Mesenchymal stem cell (in vitro differentiated cells and primary cell): Measurements from ENCODE around the gene DHRS1.
"Not testable (repeated sequence)": the region's sequence is repeated elsewhere in the genome, so short reads cannot be mapped to it uniquely, and the experiment has no call there.

Experiments used
- DNase-seq: peaks from one replicate; pipeline ENCODE4 v3.0.0-alpha.2; 2013
- H2AFZ ChIP-seq: one replicate; pipeline ENCODE4 v1.6.1; 2013; ENCODE audit warnings: low read depth, mild to moderate bottlenecking, control low read depth, inconsistent platforms, low read length, moderate library complexity
- H2AK5ac ChIP-seq: 2 replicates; pipeline ENCODE4 v1.6.1; 2013; ENCODE audit warnings: low read length, moderate library complexity, mild to moderate bottlenecking, inconsistent platforms; ENCODE audit not compliant: severe bottlenecking
- H2BK120ac ChIP-seq: one replicate; pipeline ENCODE4 v1.6.1; 2013; ENCODE audit warnings: low read depth, mild to moderate bottlenecking, inconsistent platforms, low read length, moderate library complexity
- H2BK12ac ChIP-seq, 2 experiments: one replicate each; pipeline ENCODE4 v1.6.1; 2013; ENCODE audit warnings: inconsistent platforms in 2 of 2, low read length in 2 of 2, mild to moderate bottlenecking in 2 of 2, moderate library complexity in 2 of 2, control low read depth in 1 of 2
- H2BK15ac ChIP-seq: one replicate; pipeline ENCODE4 v1.6.1; 2013; ENCODE audit warnings: mild to moderate bottlenecking, low read depth, inconsistent platforms; ENCODE audit not compliant: poor library complexity, severe bottlenecking
- H2BK5ac ChIP-seq: 2 replicates; pipeline ENCODE4 v1.6.1; 2013; ENCODE audit warnings: low read depth, mild to moderate bottlenecking, low read length, control low read depth, inconsistent platforms; ENCODE audit not compliant: poor library complexity, severe bottlenecking
- H3K14ac ChIP-seq, 2 experiments: one replicate each; pipeline ENCODE4 v1.6.1; 2013; ENCODE audit warnings: inconsistent platforms in 2 of 2, low read length in 2 of 2, control low read depth in 1 of 2, mild to moderate bottlenecking in 1 of 2, moderate library complexity in 1 of 2
- H3K18ac ChIP-seq, 2 experiments: one replicate each; pipeline ENCODE4 v1.6.1; 2013; ENCODE audit warnings: inconsistent platforms in 2 of 2, low read length in 2 of 2, control low read depth in 1 of 2, low read depth in 1 of 2, mild to moderate bottlenecking in 1 of 2
- H3K23ac ChIP-seq, 2 experiments: one replicate each; pipeline ENCODE4 v1.6.1; 2013; ENCODE audit warnings: inconsistent platforms in 2 of 2, low read length in 2 of 2, mild to moderate bottlenecking in 2 of 2, moderate library complexity in 2 of 2, control low read depth in 1 of 2
- H3K27ac ChIP-seq: 2 replicates; pipeline ENCODE4 v1.5.1; 2013; ENCODE audit warnings: mild to moderate bottlenecking, moderate library complexity, low read length, control low read depth, inconsistent platforms; ENCODE audit not compliant: poor library complexity, severe bottlenecking
- H3K27me3 ChIP-seq, 2 experiments: 2 replicates each; pipeline versions ENCODE4 v1.6.1 to v1.7.0; 2013; ENCODE audit warnings: low read length in 2 of 2, mild to moderate bottlenecking in 2 of 2, moderate library complexity in 2 of 2, control low read depth in 1 of 2, inconsistent platforms in 1 of 2; ENCODE audit not compliant: control insufficient read depth in 1 of 2, insufficient read depth in 1 of 2
- H3K36me3 ChIP-seq, 2 experiments: 2 replicates each; pipeline versions ENCODE4 v1.6.1 to v1.7.0; 2013; ENCODE audit warnings: low read length in 2 of 2, control low read depth in 1 of 2, inconsistent platforms in 1 of 2, low read depth in 1 of 2, mild to moderate bottlenecking in 1 of 2; ENCODE audit not compliant: insufficient read depth in 2 of 2, control insufficient read depth in 1 of 2
- H3K4ac ChIP-seq, 2 experiments: one replicate each; pipeline ENCODE4 v1.6.1; 2013; ENCODE audit warnings: inconsistent platforms in 2 of 2, low read length in 2 of 2, mild to moderate bottlenecking in 2 of 2, moderate library complexity in 2 of 2, control low read depth in 1 of 2, low read depth in 1 of 2
- H3K4me1 ChIP-seq: 2 replicates; pipeline ENCODE4 v1.6.1; 2013; ENCODE audit warnings: low read depth, low read length, control low read depth; ENCODE audit not compliant: control insufficient read depth, insufficient read depth
- H3K4me2 ChIP-seq: 2 replicates; pipeline ENCODE4 v1.6.1; 2013; ENCODE audit warnings: low read length, mild to moderate bottlenecking, inconsistent platforms; ENCODE audit not compliant: poor library complexity, severe bottlenecking
- H3K4me3 ChIP-seq, 2 experiments: 2 replicates each; pipeline versions ENCODE4 v1.5.1 to v1.7.0; 2013; ENCODE audit warnings: low read length in 2 of 2, mild to moderate bottlenecking in 2 of 2, control low read depth in 1 of 2, low read depth in 1 of 2; ENCODE audit not compliant: insufficient read depth in 1 of 2
- H3K79me1 ChIP-seq: replicated peaks from 2 replicates; pipeline ENCODE4 v1.6.1; 2013; ENCODE audit warnings: mild to moderate bottlenecking, control low read depth, low read length, inconsistent platforms; ENCODE audit not compliant: poor library complexity, severe bottlenecking
- H3K9ac ChIP-seq: 2 replicates; pipeline ENCODE4 v1.7.0; 2013; ENCODE audit warnings: mild to moderate bottlenecking, low read length, moderate library complexity
- H3K9me3 ChIP-seq: 2 replicates; pipeline ENCODE4 v1.7.0; 2013; ENCODE audit warnings: mild to moderate bottlenecking, low read length; ENCODE audit not compliant: control insufficient read depth
- H4K8ac ChIP-seq: one replicate; pipeline ENCODE4 v1.6.1; 2013; ENCODE audit warnings: inconsistent platforms, mild to moderate bottlenecking, low read length, moderate library complexity
- H4K91ac ChIP-seq: one replicate; pipeline ENCODE4 v1.6.1; 2013; ENCODE audit warnings: mild to moderate bottlenecking, low read length, inconsistent platforms
- WGBS: methylation state at CpG from one replicate; pipeline ENCODE4 v1.1.7; 2013; ENCODE audit warnings: mixed read lengths; 5-methylcytosine and 5-hydroxymethylcytosine counted together

Gene DHRS1

DNA sequence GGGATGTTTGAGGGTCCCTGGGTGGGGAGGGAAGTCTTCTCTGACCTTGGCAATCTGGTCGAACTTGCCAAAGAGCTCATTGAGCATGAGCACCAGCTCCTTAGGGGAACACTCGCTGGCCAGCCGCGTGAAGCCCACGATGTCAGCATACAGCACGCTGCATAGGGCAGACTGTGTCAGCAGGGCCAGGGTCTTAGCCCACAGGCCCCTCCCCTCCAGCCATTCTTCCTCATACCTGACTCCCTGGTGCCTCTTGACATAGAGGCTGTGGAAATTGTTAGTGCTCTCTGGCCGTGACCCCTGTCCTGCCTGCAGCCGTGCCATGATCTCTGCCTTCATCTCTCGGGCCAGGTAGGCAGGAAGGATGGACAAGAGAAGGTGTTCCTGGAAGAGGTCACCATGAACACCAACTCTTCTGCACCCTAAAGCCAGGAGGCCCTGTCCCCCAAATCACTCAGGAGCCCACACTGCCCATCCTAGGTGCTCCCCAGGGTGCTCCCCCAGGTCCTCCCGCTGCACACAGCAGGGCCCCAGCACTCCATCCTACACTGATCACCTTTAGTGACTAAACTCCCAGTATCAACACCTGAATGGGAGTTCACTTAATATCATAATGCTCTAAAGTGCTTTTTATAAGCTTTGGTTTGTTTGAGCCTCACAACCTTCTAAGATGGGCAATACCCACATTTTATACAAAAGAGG is 31.5 kb upstream of the DHRS1 start:
- Histone ChIP-seq H3K4me3 (no peak overlapping the region), H3K79me1 (no peaks in the 10 kb centered on the region), H3K14ac (no peak overlapping the region), H3K4me1 (peaks cover 31% of the 10 kb centered on the region), H3K27me3 (peaks cover 11 to 29% of the 10 kb centered on the region in 2 experiments), H3K4ac (no peak overlapping the region), H3K23ac (no peak overlapping the region), H2BK12ac (no peak overlapping the region), H3K9ac (no peak overlapping the region), H3K18ac (no peak overlapping the region), H4K91ac (peak overlapping the region; percentile 6), H3K4me2 (no peak overlapping the region), H3K27ac (no peak overlapping the region), H3K36me3 (no peaks in the 10 kb centered on the region), H2BK15ac (no peak overlapping the region), H3K9me3 (no peaks in the 10 kb centered on the region), H2BK5ac (no peak overlapping the region), H2AFZ (no peak overlapping the region), H2BK120ac (no peak overlapping the region), H2AK5ac (no peak overlapping the region), H4K8ac (no peak overlapping the region)
- WGBS: 92% methylated on average over 10 of the region's 10 CpGs
- no peak for DNase-seq

GRCh38 chr14:24329736-24330135 is 30.2 kb upstream of the DHRS1 start:
- no peak overlapping the region for H3K4me3 ChIP-seq
- H3K14ac ChIP-seq: no peak overlapping the region
- no peak overlapping the region for H2AK5ac ChIP-seq
- DNase-seq: no peak
- no peaks in the 10 kb centered on the region for H3K79me1 ChIP-seq
- no peaks in the 10 kb centered on the region for H3K9me3 ChIP-seq
- peaks cover 17% of the 10 kb centered on the region for H3K4me1 ChIP-seq
- H4K8ac ChIP-seq: no peak overlapping the region
- H3K23ac ChIP-seq: no peak overlapping the region
- H3K18ac ChIP-seq: no peak overlapping the region
- no peak overlapping the region for H2AFZ ChIP-seq
- 95% methylated on average over 9 of the region's 9 CpGs for WGBS
- no peak overlapping the region for H4K91ac ChIP-seq
- no peak overlapping the region for H3K27ac ChIP-seq
- H3K4me2 ChIP-seq: no peak overlapping the region
- no peak overlapping the region for H2BK120ac ChIP-seq
- no peaks in the 10 kb centered on the region for H3K36me3 ChIP-seq
- no peak overlapping the region for H3K9ac ChIP-seq
- no peak overlapping the region for H2BK15ac ChIP-seq
- no peak overlapping the region for H2BK12ac ChIP-seq
- no peak overlapping the region for H2BK5ac ChIP-seq
- H3K27me3 ChIP-seq: peaks cover 0 to 31% of the 10 kb centered on the region in 2 experiments
- no peak overlapping the region for H3K4ac ChIP-seq

DNA sequence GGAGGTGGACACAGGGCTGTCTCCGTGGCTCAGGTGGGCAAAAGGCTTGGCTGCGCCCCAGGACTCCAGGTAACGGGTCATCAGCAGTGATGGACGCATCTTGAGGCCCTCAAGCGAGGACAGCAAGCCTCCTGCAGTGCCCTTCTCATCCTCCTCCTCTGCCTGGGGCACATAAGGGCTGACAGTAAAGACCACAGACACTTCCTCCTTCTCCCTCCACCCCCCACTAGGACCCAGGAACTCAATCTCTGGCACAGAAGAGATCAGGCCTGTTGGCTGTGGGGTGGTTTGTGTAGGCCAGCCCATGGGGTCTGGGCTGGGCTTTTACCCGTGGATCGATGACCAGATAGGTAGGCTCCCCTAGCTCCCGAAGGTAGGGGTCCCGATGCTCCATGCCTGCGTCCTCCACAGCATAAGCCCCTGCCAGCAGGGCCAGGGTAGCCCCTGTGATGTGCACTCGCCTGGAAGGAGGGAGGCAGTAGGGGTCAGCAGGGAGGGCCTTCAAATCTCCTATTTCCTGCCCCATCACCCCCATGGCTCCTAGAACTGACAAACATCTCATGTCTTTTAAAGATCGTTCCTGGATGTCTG is 29.6 kb upstream of the DHRS1 start:
- no peak overlapping the region for H3K4me3 ChIP-seq
- peaks cover 12% of the 10 kb centered on the region for H3K4me1 ChIP-seq
- no peak overlapping the region for H2AK5ac ChIP-seq
- H3K18ac ChIP-seq: no peak overlapping the region
- no peak overlapping the region for H3K9ac ChIP-seq
- no peaks in the 10 kb centered on the region for H3K36me3 ChIP-seq
- no peak overlapping the region for H3K23ac ChIP-seq
- no peak overlapping the region for H3K4me2 ChIP-seq
- no peak overlapping the region for H4K8ac ChIP-seq
- H2BK15ac ChIP-seq: no peak overlapping the region
- H4K91ac ChIP-seq: no peak overlapping the region
- no peak overlapping the region for H3K27ac ChIP-seq
- H3K79me1 ChIP-seq: no peaks in the 10 kb centered on the region
- H3K4ac ChIP-seq: no peak overlapping the region
- no peak overlapping the region for H2BK120ac ChIP-seq
- DNase-seq: no peak
- H2BK5ac ChIP-seq: no peak overlapping the region
- H3K27me3 ChIP-seq: peaks cover 0 to 28% of the 10 kb centered on the region in 2 experiments
- 81% methylated on average over 11 of the region's 12 CpGs for WGBS
- no peaks in the 10 kb centered on the region for H3K9me3 ChIP-seq
- no peak overlapping the region for H3K14ac ChIP-seq
- no peak overlapping the region for H2AFZ ChIP-seq
- H2BK12ac ChIP-seq: no peak overlapping the region

DNA sequence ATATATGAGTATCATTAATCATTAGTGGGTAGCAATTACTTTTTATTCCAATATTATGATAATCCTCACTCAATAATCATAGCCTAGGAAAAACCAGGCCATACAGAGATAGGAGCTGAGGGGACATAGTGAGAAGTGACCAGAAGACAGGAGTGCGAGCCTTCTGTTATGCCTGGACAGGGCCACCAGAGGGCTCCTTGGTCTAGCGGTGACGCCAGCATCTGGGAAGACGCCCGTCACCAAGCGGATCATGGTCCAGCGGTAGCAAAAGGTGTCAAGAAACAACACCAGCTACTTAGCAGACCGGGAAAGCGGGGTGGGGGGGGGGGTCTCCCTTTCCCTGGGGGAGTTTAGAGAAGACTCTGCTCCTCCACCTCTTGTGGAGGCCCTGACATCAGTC is 28.3 kb upstream of the DHRS1 start:
- H3K4me3 ChIP-seq, H3K18ac ChIP-seq, H2BK12ac ChIP-seq, H3K9ac ChIP-seq, H3K4ac ChIP-seq, H2AK5ac ChIP-seq, H2BK5ac ChIP-seq, H2AFZ ChIP-seq, H4K91ac ChIP-seq, H3K36me3 ChIP-seq, H3K27ac ChIP-seq, H4K8ac ChIP-seq, H3K4me2 ChIP-seq, H3K79me1 ChIP-seq, H3K9me3 ChIP-seq, H3K23ac ChIP-seq, H3K14ac ChIP-seq, H2BK15ac ChIP-seq, H3K4me1 ChIP-seq, H2BK120ac ChIP-seq: not testable (repeated sequence)
- WGBS: 5% methylated on average over 4 of the region's 9 CpGs
- DNase-seq: peak; percentile 30
- H3K27me3 ChIP-seq: peaks cover 0 to 32% of the 10 kb centered on the region in 2 experiments
